ENCODE measurements around the gene SYNJ2.

Gene SYNJ2

DNA sequence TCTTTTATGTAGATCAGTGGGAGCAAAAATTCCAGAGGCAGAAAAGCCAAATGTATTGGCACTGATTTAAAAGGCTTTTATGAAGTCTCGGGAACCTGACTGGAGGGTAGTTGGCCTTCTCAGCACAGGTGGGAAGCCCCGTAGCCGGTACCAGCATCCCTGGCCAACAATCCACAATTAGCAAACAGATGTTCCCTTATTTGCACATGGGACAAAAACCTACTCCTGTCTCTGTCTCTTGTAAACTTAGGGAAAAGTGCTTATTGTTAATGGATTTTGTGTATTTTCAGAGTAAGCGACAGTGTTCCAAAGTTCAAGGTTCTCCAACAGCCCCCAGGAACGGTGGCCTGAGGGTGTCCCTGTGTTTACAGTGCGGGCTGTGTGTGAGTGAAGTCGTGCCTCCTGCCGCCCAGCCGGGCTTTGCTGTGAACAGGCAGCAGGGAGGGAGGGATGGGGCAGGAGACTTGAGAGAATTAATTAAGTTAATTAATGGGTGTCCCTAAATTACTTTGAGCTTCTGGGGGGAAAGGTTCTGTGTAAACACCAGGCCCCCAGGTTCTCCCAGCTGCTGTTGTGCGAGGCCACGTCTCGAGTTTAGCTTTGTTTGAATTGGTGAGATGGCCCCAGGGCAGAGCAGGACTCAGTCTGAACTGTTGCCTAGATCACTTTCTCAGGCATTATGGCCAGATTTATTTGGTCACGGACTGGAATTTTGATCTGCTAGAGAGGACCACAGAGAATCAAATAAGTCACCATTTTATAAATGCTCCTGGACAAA is 3.9 kb downstream of the SYNJ2 start:
- Histone ChIP-seq H3K27me3 (replicated peaks) (no peaks in the 10 kb centered on the region), H3K4me3 (ENCODE audit: low read depth, low read length) (no peak overlapping the region), H3K36me3 (replicated peaks) (peaks cover 6% of the 10 kb centered on the region), H3K27ac (no peak overlapping the region)
- no peak for DNase-seq
- TF ChIP-seq, protein P1, sequence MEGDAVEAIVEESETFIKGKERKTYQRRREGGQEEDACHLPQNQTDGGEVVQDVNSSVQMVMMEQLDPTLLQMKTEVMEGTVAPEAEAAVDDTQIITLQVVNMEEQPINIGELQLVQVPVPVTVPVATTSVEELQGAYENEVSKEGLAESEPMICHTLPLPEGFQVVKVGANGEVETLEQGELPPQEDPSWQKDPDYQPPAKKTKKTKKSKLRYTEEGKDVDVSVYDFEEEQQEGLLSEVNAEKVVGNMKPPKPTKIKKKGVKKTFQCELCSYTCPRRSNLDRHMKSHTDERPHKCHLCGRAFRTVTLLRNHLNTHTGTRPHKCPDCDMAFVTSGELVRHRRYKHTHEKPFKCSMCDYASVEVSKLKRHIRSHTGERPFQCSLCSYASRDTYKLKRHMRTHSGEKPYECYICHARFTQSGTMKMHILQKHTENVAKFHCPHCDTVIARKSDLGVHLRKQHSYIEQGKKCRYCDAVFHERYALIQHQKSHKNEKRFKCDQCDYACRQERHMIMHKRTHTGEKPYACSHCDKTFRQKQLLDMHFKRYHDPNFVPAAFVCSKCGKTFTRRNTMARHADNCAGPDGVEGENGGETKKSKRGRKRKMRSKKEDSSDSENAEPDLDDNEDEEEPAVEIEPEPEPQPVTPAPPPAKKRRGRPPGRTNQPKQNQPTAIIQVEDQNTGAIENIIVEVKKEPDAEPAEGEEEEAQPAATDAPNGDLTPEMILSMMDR (IDR thresholded peaks at IDR 0.05; ENCODE audit: low read depth, low read length, missing control alignments) = no peak
- in situ Hi-C loops (cut with HindIII; ENCODE audit: low pct_ligation_motif_present, low sequenced_read_pairs) = no loop called here

DNA sequence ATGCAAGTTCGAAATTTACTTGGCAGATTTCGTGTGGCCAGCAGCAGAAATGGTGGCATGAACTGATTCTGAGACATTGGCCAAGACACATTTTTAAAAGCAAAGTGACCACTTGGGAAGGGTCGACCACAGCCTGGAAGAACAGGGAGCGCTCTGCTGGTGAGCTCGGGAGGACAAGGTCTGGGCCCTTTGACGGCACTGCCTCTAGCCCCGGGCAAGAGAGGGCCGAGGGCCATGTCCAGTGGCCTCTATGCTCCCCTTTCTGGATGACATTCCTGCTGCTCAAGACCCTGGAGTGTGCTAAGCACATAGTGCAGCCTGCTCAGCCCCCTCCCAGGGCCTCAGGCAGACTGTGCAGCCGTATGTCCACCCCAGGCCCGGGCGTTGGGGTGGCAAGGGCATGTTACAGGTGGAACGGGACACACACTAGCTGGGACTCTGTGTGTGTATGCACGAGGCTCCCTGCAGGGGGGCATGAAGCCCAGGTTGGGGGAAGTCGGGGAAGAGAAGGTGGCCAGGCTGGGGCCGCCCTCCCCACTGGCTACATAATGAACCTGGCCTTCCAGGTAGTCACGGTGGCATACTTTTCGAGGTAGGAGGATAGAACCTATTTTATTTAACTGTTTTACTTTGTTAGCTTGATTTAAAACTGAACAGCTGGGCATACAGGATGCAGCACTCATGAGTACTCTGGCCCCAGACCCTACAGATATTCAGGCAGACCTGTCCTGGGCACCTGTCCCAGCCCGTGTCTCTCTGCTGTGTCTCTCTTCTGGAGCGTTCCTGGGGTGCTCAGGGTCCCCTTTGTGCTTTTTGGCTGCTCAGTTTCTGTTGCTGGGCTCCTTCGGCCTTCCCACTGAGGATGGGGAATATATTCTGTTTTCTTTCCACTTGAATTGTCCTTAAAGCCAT is 6.4 kb downstream of the SYNJ2 start:
- in situ Hi-C loops (cut with HindIII; ENCODE audit: low pct_ligation_motif_present, low sequenced_read_pairs) = no loop called here
- H3K27me3 ChIP-seq (replicated peaks) = no peaks in the 10 kb centered on the region
- TF ChIP-seq, protein P1 (IDR thresholded peaks at IDR 0.05; ENCODE audit: low read depth, low read length, missing control alignments) = no peak
- H3K4me3 ChIP-seq (ENCODE audit: low read depth, low read length) = no peak overlapping the region
- DNase-seq = no peak
- no peak overlapping the region for H3K27ac ChIP-seq
- peaks cover 6% of the 10 kb centered on the region for H3K36me3 ChIP-seq (replicated peaks)

DNA sequence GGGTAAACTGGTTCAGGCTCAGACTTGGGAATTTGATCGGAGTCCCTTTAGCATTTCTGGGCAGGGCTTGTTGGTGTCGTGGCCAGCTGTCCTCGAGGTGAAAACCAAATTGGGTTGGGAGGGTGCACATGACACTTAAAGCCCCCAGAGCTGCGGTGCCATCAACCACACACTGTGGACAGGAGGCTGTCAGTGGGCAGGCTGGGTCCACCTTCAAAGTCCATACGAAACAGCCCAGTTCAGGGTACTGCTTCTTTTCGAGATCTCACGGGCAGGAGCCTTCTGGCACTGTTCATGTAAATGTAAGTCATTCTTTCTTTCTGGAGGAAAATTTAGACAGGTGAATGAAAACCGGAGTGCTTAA is 7.0 kb downstream of the SYNJ2 start:
- no peak overlapping the region for H3K27ac ChIP-seq
- no peaks in the 10 kb centered on the region for H3K27me3 ChIP-seq (replicated peaks)
- peaks cover 6% of the 10 kb centered on the region for H3K36me3 ChIP-seq (replicated peaks)
- no peak for DNase-seq
- TF ChIP-seq, protein P1 (IDR thresholded peaks at IDR 0.05; ENCODE audit: low read depth, low read length, missing control alignments) = no peak
- in situ Hi-C loops (cut with HindIII; ENCODE audit: low pct_ligation_motif_present, low sequenced_read_pairs) = no loop called here
- H3K4me3 ChIP-seq (ENCODE audit: low read depth, low read length) = no peak overlapping the region

DNA sequence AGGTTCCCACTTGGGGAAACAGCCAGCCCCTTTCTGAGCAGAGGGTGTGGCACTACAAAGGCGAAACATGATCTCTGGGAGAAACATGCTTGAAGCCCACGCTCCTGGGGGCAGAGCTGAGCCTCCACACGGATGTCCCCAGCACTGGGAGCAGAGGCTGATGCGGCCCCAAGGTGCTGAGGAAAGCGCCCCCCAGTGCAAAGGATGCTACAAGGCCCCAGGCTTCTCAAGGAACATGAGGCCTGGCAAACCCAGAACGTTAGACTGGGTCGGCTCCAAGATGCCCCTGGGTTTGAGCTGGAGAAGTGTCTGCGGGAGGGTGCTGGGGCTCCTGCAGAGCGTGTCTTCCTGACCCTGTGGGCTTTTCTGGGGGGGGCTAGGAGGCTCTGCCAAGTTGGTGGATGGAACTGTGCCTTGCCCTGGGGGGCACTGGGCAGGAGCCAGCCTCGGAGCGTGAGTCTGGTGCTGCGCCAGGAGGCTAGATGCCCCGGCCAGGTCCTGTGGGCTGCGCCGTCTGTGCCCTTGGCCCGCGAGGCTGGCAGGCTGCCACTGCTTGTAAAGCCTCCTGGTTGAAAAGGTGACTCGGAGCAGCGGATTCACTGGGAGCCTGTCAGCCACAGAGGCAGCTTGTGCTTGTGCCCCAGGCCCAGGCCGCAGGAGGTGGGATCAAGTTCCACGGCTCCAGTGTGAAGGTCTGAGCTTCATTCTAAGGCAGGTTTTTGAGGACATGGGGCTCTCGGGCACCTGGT is 8.1 kb downstream of the SYNJ2 start:
- no peak for DNase-seq
- Histone ChIP-seq H3K36me3 (replicated peaks) (peaks cover 9% of the 10 kb centered on the region), H3K4me3 (ENCODE audit: low read depth, low read length) (no peak overlapping the region), H3K27me3 (replicated peaks) (no peaks in the 10 kb centered on the region), H3K27ac (no peak overlapping the region)
- in situ Hi-C loops (cut with HindIII; ENCODE audit: low pct_ligation_motif_present, low sequenced_read_pairs) = no loop called here
- TF ChIP-seq, protein P1 (IDR thresholded peaks at IDR 0.05; ENCODE audit: low read depth, low read length, missing control alignments) = peak; percentile 41

DNA sequence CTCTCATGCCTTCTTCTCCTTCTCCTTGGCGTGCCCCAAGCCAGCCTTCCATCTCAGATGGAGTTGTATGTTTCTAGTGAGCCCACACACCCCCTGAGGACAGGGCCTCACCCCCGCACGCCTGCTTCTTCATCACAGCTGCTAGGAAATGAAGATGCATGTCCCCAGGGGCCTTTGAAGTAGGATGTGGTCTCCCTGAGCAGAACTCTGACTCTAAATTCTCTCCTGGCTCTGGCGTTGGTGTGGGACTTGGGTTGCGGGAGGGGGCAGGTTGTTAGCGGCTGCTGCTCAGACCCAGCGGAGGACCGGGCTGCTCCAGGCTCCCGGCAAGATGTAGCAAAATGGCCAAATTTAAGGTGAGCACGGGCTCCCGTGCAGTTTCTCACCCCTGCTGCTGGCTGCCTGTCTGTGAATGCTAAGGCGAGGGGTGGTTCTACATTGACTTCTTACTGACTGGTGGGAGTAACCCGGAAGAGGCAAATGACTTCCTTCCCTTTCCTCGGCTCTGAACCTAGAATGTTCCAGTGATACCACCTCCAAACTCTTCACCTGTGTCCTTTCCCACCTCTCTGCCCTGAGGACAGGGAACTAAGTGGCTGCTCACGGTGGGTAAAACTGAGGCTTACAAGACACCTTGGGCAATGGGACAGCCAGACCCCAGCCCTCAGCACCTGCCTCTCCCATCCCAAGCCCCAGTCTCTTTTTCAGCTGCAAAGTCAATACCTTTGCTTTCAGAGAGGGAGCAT is 8.8 kb downstream of the SYNJ2 start:
- DNase-seq = no peak
- in situ Hi-C loops (cut with HindIII; ENCODE audit: low pct_ligation_motif_present, low sequenced_read_pairs) = no loop called here

More for the DNA sequence above, 8.8 kb downstream of the SYNJ2 start:
- H3K27me3 ChIP-seq (replicated peaks) = no peaks in the 10 kb centered on the region
- TF ChIP-seq, protein P1 (IDR thresholded peaks at IDR 0.05; ENCODE audit: low read depth, low read length, missing control alignments) = no peak
- H3K36me3 ChIP-seq (replicated peaks) = peaks cover 15% of the 10 kb centered on the region
- H3K27ac ChIP-seq = no peak overlapping the region
- H3K4me3 ChIP-seq (ENCODE audit: low read depth, low read length) = no peak overlapping the region

All from brain microvascular endothelial cell (primary cell).